Kidney epithelial cell (primary cell): Measurements from ENCODE around the gene ARHGEF26. TPM values are rescaled to one million over a fixed set of nuclear protein-coding genes. Genes with fewer than 3 reads are reported as not detected.

Experiments
- DNase-seq: peaks from one replicate; pipeline ENCODE4 v3.0.0-alpha.2; 2010; ENCODE audit warnings: low read depth
- H3K27me3 ChIP-seq: 2 replicates; pipeline ENCODE4 v1.6.0; 2011; ENCODE audit warnings: low read length; ENCODE audit not compliant: control insufficient read depth, insufficient read depth
- H3K36me3 ChIP-seq: 2 replicates; pipeline ENCODE4 v1.5.1; 2011; ENCODE audit warnings: low read length; ENCODE audit not compliant: control insufficient read depth, insufficient read depth
- H3K4me3 ChIP-seq: 2 replicates; pipeline ENCODE4 v1.5.1; 2011; ENCODE audit warnings: low read depth, mild to moderate bottlenecking, control low read depth, low read length
- total RNA-seq: library from RNA; depleted of rRNA; stranded (reverse); fragments of >200 nt; gene quantifications from 2 replicates; pipeline ENCODE4 v1.2.3, GENCODE V29; 2015
- TF ChIP-seq, protein P1 (sequence below): IDR thresholded peaks from 2 replicates; pipeline ENCODE4 v1.5.1; 2011; ENCODE audit warnings: mild to moderate bottlenecking, moderate library complexity, low read length, control low read depth, inconsistent platforms; ENCODE audit not compliant: insufficient read depth, poor library complexity, severe bottlenecking

Gene ARHGEF26
- total RNA-seq, 1 donor from 2014 or later, result 1.4 TPM

DNA sequence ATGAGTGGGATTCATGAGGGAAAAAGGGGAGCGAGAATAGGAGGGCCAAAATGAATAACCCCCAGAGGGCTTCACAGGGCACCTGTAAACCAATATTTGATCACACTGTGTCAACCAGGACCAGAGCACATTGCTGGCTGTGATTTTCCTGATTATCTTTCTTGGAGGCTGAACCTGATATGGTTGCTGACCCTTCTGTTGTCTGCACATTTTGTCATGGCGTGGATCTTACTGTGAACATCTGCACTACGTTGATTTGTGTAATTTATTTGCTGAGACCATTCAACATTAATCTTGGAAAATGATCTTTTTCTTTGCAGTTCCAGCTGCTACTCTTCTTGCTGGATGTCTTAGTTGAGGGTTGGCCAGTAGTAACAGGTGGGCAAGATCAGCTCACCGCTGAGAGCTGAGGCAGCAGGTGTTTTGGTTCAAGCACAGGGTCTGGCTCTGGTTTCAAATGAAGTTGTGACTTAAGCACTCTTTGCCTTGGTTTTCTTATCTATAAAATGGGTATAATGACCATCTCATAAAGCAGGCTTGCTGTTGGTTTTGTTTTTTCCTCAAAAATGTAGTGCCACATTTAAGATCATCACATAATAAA lies 61.2 kb downstream of the ARHGEF26 start:
- H3K27me3 ChIP-seq, result no peaks in the 10 kb centered on the region
- TF ChIP-seq, protein P1, sequence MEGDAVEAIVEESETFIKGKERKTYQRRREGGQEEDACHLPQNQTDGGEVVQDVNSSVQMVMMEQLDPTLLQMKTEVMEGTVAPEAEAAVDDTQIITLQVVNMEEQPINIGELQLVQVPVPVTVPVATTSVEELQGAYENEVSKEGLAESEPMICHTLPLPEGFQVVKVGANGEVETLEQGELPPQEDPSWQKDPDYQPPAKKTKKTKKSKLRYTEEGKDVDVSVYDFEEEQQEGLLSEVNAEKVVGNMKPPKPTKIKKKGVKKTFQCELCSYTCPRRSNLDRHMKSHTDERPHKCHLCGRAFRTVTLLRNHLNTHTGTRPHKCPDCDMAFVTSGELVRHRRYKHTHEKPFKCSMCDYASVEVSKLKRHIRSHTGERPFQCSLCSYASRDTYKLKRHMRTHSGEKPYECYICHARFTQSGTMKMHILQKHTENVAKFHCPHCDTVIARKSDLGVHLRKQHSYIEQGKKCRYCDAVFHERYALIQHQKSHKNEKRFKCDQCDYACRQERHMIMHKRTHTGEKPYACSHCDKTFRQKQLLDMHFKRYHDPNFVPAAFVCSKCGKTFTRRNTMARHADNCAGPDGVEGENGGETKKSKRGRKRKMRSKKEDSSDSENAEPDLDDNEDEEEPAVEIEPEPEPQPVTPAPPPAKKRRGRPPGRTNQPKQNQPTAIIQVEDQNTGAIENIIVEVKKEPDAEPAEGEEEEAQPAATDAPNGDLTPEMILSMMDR, result no peak
- DNase-seq, result no peak
- H3K36me3 ChIP-seq, result no peaks in the 10 kb centered on the region
- no peak overlapping the region for H3K4me3 ChIP-seq

DNA sequence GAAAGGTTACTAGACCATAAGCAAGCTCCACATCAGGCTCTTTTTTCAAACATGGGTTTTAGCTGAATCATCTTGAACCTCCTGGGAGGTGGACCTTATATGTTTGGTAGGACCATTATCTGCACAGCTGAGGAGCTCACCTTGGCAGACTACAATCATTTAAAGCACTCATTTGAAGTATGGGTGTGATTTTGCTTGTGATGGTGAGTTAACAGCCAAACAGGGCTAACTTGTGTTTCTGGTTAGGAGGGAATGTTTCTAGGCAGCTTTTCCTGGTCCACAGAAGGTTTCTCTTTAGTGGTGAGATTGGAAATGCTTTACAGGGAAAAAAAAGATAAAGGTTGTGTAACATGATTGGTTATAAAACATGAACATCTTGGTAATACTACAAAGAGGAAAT lies 61.8 kb downstream of the ARHGEF26 start:
- no peaks in the 10 kb centered on the region for H3K36me3 ChIP-seq
- H3K27me3 ChIP-seq, result no peaks in the 10 kb centered on the region
- no peak for DNase-seq
- TF ChIP-seq, protein P1, result no peak
- H3K4me3 ChIP-seq, result no peak overlapping the region

DNA sequence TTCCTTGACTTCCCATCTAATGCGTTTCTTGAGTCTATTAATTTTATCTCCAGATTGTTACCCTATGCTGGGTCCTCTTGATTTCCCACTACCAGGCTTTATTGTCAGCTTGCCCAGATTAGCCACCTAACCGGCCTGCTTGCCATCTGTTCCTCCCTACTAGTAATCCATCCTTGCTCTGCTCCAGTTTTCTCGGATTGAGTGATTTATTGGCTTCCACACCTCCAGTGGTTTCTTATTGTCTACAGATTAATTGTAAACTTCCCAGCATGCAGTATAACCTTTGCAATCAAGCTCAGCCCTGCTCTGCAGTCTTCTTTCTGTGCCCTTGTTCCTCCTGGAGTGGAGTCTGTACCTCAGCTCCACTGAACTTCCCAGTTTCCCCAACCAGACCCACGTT lies 63.4 kb downstream of the ARHGEF26 start:
- no peaks in the 10 kb centered on the region for H3K27me3 ChIP-seq
- TF ChIP-seq, protein P1, result no peak

DNA sequence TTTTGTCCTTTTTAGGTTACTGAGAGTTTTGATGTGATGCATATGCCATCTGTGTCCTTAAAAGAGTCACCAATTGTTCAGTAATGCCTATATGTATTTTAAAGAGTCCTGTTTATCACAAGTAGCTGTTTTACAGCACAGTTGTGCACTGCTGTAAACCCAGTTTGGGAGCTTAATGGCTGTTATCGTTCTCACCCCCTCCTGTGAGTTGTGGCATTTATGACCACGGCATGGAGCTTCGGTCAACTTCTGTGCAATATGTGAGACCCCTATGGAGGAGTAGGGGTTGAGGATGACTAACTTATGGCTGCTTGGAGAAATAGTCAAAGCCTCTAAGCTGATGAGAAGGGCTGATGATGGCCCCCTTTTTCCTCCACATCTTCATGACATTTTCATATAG lies 67.2 kb downstream of the ARHGEF26 start:
- DNase-seq, result no peak
- Histone ChIP-seq H3K36me3 (no peaks in the 10 kb centered on the region), H3K27me3 (no peaks in the 10 kb centered on the region), H3K4me3 (no peak overlapping the region)
- TF ChIP-seq, protein P1, result no peak

More for the DNA sequence above, 63.4 kb downstream of the ARHGEF26 start:
- Histone ChIP-seq H3K36me3 (no peaks in the 10 kb centered on the region), H3K4me3 (no peak overlapping the region)
- no peak for DNase-seq

DNA sequence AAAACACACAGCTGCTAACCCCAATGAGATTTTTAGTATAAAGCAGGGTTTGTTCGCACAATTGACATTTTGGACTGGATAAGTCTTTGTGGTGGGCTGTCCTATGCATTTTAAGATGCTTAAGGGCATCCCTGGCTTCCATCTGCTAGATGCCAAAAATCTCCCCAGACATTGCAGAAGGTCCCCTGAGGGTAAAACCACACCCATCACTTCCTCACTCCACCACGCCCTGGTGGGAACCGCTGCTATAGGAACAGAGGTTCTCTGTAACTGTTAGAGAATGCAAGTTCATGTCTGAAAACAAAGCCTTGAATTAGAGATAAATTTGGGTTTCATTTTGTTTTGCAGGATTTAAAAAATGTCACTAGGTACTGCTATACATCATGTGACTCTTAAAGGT lies 67.7 kb downstream of the ARHGEF26 start:
- Histone ChIP-seq H3K4me3 (no peak overlapping the region), H3K36me3 (no peaks in the 10 kb centered on the region), H3K27me3 (no peaks in the 10 kb centered on the region)
- DNase-seq, result no peak
- TF ChIP-seq, protein P1, result no peak

DNA sequence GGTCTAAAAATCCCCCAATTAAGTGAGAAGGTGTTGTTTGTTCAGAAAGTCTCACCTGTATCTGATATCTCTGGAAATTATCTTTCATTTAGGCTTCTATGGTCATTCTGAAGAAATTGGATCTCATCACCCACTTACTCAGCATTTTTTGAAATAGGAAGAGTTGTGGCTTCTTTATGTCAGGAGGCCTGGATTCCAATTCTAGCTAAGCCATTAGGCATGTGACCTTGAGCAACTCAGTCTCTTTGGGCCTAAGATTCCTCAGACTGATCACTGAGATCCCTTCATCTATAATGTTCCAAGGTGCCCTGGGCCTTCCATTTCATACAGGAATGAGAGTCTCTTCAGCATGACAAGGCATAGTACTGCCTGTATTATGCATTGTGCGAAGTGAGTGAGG lies 70.3 kb downstream of the ARHGEF26 start:
- TF ChIP-seq, protein P1, result no peak
- peaks cover 1% of the 10 kb centered on the region for H3K36me3 ChIP-seq
- H3K4me3 ChIP-seq, result no peak overlapping the region
- no peaks in the 10 kb centered on the region for H3K27me3 ChIP-seq
- no peak for DNase-seq
